CD4-positive, alpha-beta memory T cell (primary cell): ENCODE results near the gene GSE1. TPM values are rescaled to one million over a fixed set of nuclear protein-coding genes. Genes with fewer than 3 reads are reported as not detected.

Experiments
- CTCF ChIA-PET: fragments of 350-600 bp; sonication (Branson Sonifier 250); formaldehyde crosslinking; loops from one replicate; lab custom pipeline; 2021; ENCODE audit warnings: inconsistent platforms; ENCODE audit not compliant: partially characterized antibody; lab: Charles Lee
- POLR2A ChIA-PET: fragments of 350-600 bp; sonication (Branson Sonifier 250); formaldehyde crosslinking; loops from one replicate; lab custom pipeline; 2021; ENCODE audit not compliant: partially characterized antibody; lab: Charles Lee
- DNase-seq, 5 donors: peaks; one replicate each; pipeline versions ENCODE4 v3.0.0 to v3.0.0-alpha.2; 2020 to 2022; ENCODE audit warnings: mixed read lengths in 1 of 5
- H3K27ac ChIP-seq: one replicate; pipeline ENCODE4 v1.7.0; 2013; ENCODE audit warnings: low read depth, low read length
- H3K27me3 ChIP-seq: 2 replicates; pipeline ENCODE4 v1.7.0; 2013; ENCODE audit warnings: mild to moderate bottlenecking, low read length, moderate library complexity; ENCODE audit not compliant: insufficient read depth
- H3K36me3 ChIP-seq: 2 replicates; pipeline ENCODE4 v1.7.0; 2013; ENCODE audit warnings: mild to moderate bottlenecking, low read length, moderate library complexity; ENCODE audit not compliant: insufficient read depth
- H3K4me1 ChIP-seq: 2 replicates; pipeline ENCODE4 v1.7.0; 2013; ENCODE audit warnings: mild to moderate bottlenecking, low read length, moderate library complexity; ENCODE audit not compliant: insufficient read depth
- H3K4me3 ChIP-seq, 2 donors: one replicate each; pipeline ENCODE4 v1.7.0; 2013; ENCODE audit warnings: low read length in 2 of 2, mild to moderate bottlenecking in 1 of 2
- H3K9me3 ChIP-seq, 2 donors: one replicate each; pipeline ENCODE4 v1.7.0; 2013; ENCODE audit warnings: low read length in 2 of 2, control low read depth in 1 of 2; ENCODE audit not compliant: control insufficient read depth in 1 of 2
- H3K27ac Mint-ChIP-seq, 7 donors: one replicate each; pipeline ENCODE4 v1.8.0; 2020 to 2021; ENCODE audit warnings: mixed read lengths in 7 of 7, mild to moderate bottlenecking in 6 of 7, inconsistent platforms in 3 of 7, moderate library complexity in 3 of 7
- H3K27me3 Mint-ChIP-seq, 2 donors: one replicate each; pipeline ENCODE4 v1.8.0; 2020 to 2021; ENCODE audit warnings: mixed read lengths in 2 of 2
- H3K36me3 Mint-ChIP-seq, 2 donors: one replicate each; pipeline ENCODE4 v1.8.0; 2020 to 2021; ENCODE audit warnings: mixed read lengths in 2 of 2, inconsistent platforms in 1 of 2, mild to moderate bottlenecking in 1 of 2
- H3K4me1 Mint-ChIP-seq, 4 donors: one replicate each; pipeline ENCODE4 v1.8.0; 2020 to 2021; ENCODE audit warnings: mixed read lengths in 4 of 4, mild to moderate bottlenecking in 1 of 4
- H3K4me3 Mint-ChIP-seq, 8 donors: one replicate each; pipeline ENCODE4 v1.8.0; 2020 to 2021; ENCODE audit warnings: mixed read lengths in 8 of 8, mild to moderate bottlenecking in 7 of 8, moderate library complexity in 6 of 8, inconsistent platforms in 3 of 8
- H3K9me3 Mint-ChIP-seq, 8 donors: one replicate each; pipeline ENCODE4 v1.8.0; 2020 to 2021; ENCODE audit warnings: mixed read lengths in 8 of 8, mild to moderate bottlenecking in 5 of 8, inconsistent platforms in 3 of 8, moderate library complexity in 1 of 8
- intact Hi-C: fragments of 100-400 bp; cut with micrococcal nuclease; formaldehyde crosslinking; loops from one replicate; pipeline ENCODE4 v1.15.1; 2023
- polyA plus RNA-seq, 2 donors: library from polyadenylated mRNA; unstranded; fragments of 300-500 nt; fragmentation: Illumina TruSeq; gene quantifications; one replicate each; pipeline ENCODE4 v1.2.3, GENCODE V29; 2021
- total RNA-seq, 2 experiments: library from RNA; stranded (reverse); gene quantifications; one replicate each; pipeline ENCODE4 v1.2.3, GENCODE V29; 2021

The GSE1 gene
- total and polyA plus RNA-seq, 4 experiments from 2014 or later, result 0.23 to 25.0 (median 13.1) TPM

- DNase-seq, result no peak
- no peaks in the 10 kb centered on the region for H3K9me3 ChIP-seq
- no peaks in the 10 kb centered on the region for H3K27me3 ChIP-seq
- intact Hi-C loops, result no loop called here
- H3K4me1 ChIP-seq, result no peaks in the 10 kb centered on the region
- ChIA-PET POLR2A (no interaction called here), CTCF (no interaction called here)
- H3K4me3 ChIP-seq, result no peak overlapping the region
- H3K36me3 ChIP-seq, result peaks cover 50% of the 10 kb centered on the region
- H3K27ac Mint-ChIP-seq, result no peak overlapping the region
- H3K9me3 Mint-ChIP-seq, result no peaks in the 10 kb centered on the region
- H3K27ac ChIP-seq, result no peak overlapping the region
- no peaks in the 10 kb centered on the region for H3K4me1 Mint-ChIP-seq
- H3K36me3 Mint-ChIP-seq, result peaks cover 30 to 73% of the 10 kb centered on the region in 2 donors
- no peak overlapping the region for H3K4me3 Mint-ChIP-seq
- H3K27me3 Mint-ChIP-seq, result no peaks in the 10 kb centered on the region
These were observed 50.1 kb downstream of the GSE1 start for GRCh38 chr16:85662976-85663830.

- Mint-ChIP-seq H3K4me3 (no peak overlapping the region), H3K27ac (no peak overlapping the region), H3K9me3 (no peaks in the 10 kb centered on the region), H3K4me1 (no peaks in the 10 kb centered on the region), H3K36me3 (peaks cover 30 to 73% of the 10 kb centered on the region in 2 donors), H3K27me3 (no peaks in the 10 kb centered on the region)
- no peaks in the 10 kb centered on the region for H3K4me1 ChIP-seq
- H3K27ac ChIP-seq, result no peak overlapping the region
- DNase-seq, result no peak
- H3K9me3 ChIP-seq, result no peaks in the 10 kb centered on the region
- POLR2A ChIA-PET, result no interaction called here
- CTCF ChIA-PET, result no interaction called here
- no peaks in the 10 kb centered on the region for H3K27me3 ChIP-seq
- intact Hi-C loops, result no loop called here
- peaks cover 50% of the 10 kb centered on the region for H3K36me3 ChIP-seq
- H3K4me3 ChIP-seq, result no peak overlapping the region
These were observed 50.8 kb downstream of the GSE1 start for GRCh38 chr16:85663891-85664321.

- intact Hi-C loops, result no loop called here
- POLR2A ChIA-PET, result no interaction called here
- Histone ChIP-seq H3K36me3 (peaks cover 53% of the 10 kb centered on the region), H3K4me1 (no peaks in the 10 kb centered on the region), H3K9me3 (no peaks in the 10 kb centered on the region), H3K4me3 (no peak overlapping the region), H3K27ac (no peak overlapping the region), H3K27me3 (no peaks in the 10 kb centered on the region)
- Mint-ChIP-seq H3K4me3 (no peak overlapping the region), H3K9me3 (no peaks in the 10 kb centered on the region), H3K27ac (no peak overlapping the region), H3K27me3 (no peaks in the 10 kb centered on the region), H3K4me1 (no peaks in the 10 kb centered on the region), H3K36me3 (peaks cover 33 to 73% of the 10 kb centered on the region in 2 donors)
- DNase-seq, result no peak
- CTCF ChIA-PET, result no interaction called here
These were observed 51.7 kb downstream of the GSE1 start for GRCh38 chr16:85664580-85665372.

GRCh38 chr16:85665373-85665740, 52.2 kb downstream of the GSE1 start:
- peak overlapping the region in 2 of 7 donors; percentile 0 to 49 for H3K27ac Mint-ChIP-seq
- no peak overlapping the region for H3K4me3 Mint-ChIP-seq
- Histone ChIP-seq H3K36me3 (peaks cover 55% of the 10 kb centered on the region), H3K9me3 (no peaks in the 10 kb centered on the region), H3K4me1 (no peaks in the 10 kb centered on the region), H3K27me3 (no peaks in the 10 kb centered on the region), H3K27ac (no peak overlapping the region), H3K4me3 (no peak overlapping the region)
- H3K27me3 Mint-ChIP-seq, result no peaks in the 10 kb centered on the region
- H3K36me3 Mint-ChIP-seq, result peaks cover 37 to 75% of the 10 kb centered on the region in 2 donors
- no peaks in the 10 kb centered on the region for H3K4me1 Mint-ChIP-seq
- intact Hi-C loops, result no loop called here
- CTCF ChIA-PET, result interaction anchor here (0.8 kb wide), 1 partner anchor 53 kb away, joined by 3 read pairs; no protein-coding TSS in a partner anchor
- H3K9me3 Mint-ChIP-seq, result no peaks in the 10 kb centered on the region
- no peak for DNase-seq
- POLR2A ChIA-PET, result no interaction called here

GRCh38 chr16:85665929-85666328, 52.8 kb downstream of the GSE1 start:
- Mint-ChIP-seq H3K27ac (no peak overlapping the region), H3K9me3 (no peaks in the 10 kb centered on the region), H3K4me1 (no peaks in the 10 kb centered on the region), H3K27me3 (no peaks in the 10 kb centered on the region), H3K4me3 (no peak overlapping the region), H3K36me3 (peaks cover 43 to 77% of the 10 kb centered on the region in 2 donors)
- Histone ChIP-seq H3K4me3 (no peak overlapping the region), H3K27ac (no peak overlapping the region), H3K27me3 (no peaks in the 10 kb centered on the region), H3K36me3 (peaks cover 61% of the 10 kb centered on the region), H3K9me3 (no peaks in the 10 kb centered on the region), H3K4me1 (no peaks in the 10 kb centered on the region)
- intact Hi-C loops, result no loop called here
- DNase-seq, result no peak
- ChIA-PET CTCF (interaction anchor here (0.8 to 1.4 kb wide), 2 partner anchors 10 to 53 kb away, joined by 3 to 4 read pairs; no protein-coding TSS in a partner anchor), POLR2A (no interaction called here)

GRCh38 chr16:85667261-85667660, 54.1 kb downstream of the GSE1 start:
- DNase-seq, result no peak
- ChIA-PET CTCF (no interaction called here), POLR2A (no interaction called here)
- no peaks in the 10 kb centered on the region for H3K27me3 ChIP-seq
- no peaks in the 10 kb centered on the region for H3K4me1 ChIP-seq
- H3K9me3 ChIP-seq, result no peaks in the 10 kb centered on the region
- Mint-ChIP-seq H3K27ac (peak overlapping the region in 1 of 7 donors; percentile 52), H3K9me3 (no peaks in the 10 kb centered on the region), H3K36me3 (peaks cover 48 to 80% of the 10 kb centered on the region in 2 donors), H3K4me1 (no peaks in the 10 kb centered on the region), H3K4me3 (no peak overlapping the region), H3K27me3 (no peaks in the 10 kb centered on the region)
- no peak overlapping the region for H3K27ac ChIP-seq
- H3K36me3 ChIP-seq, result peaks cover 70% of the 10 kb centered on the region
- no peak overlapping the region for H3K4me3 ChIP-seq
- intact Hi-C loops, result no loop called here

- CTCF ChIA-PET, result interaction anchor here (0.8 kb wide), 1 partner anchor 9 kb away, joined by 5 read pairs; no protein-coding TSS in a partner anchor
- H3K27ac Mint-ChIP-seq, result peak overlapping the region in 1 of 7 donors; percentile 52
These were observed 54.8 kb downstream of the GSE1 start for GRCh38 chr16:85667841-85668413.

More at GRCh38 chr16:85667841-85668413, 54.8 kb downstream of the GSE1 start:
- peaks cover 48 to 80% of the 10 kb centered on the region in 2 donors for H3K36me3 Mint-ChIP-seq
- Histone ChIP-seq H3K4me3 (no peak overlapping the region), H3K27ac (no peak overlapping the region), H3K4me1 (no peaks in the 10 kb centered on the region), H3K9me3 (no peaks in the 10 kb centered on the region), H3K27me3 (no peaks in the 10 kb centered on the region), H3K36me3 (peaks cover 71% of the 10 kb centered on the region)
- no peak for DNase-seq
- no peaks in the 10 kb centered on the region for H3K4me1 Mint-ChIP-seq
- no peak overlapping the region for H3K4me3 Mint-ChIP-seq
- H3K27me3 Mint-ChIP-seq, result no peaks in the 10 kb centered on the region
- H3K9me3 Mint-ChIP-seq, result no peaks in the 10 kb centered on the region
- POLR2A ChIA-PET, result no interaction called here
- intact Hi-C loops, result no loop called here
